ENCODE data around the gene CD55.

DNA sequence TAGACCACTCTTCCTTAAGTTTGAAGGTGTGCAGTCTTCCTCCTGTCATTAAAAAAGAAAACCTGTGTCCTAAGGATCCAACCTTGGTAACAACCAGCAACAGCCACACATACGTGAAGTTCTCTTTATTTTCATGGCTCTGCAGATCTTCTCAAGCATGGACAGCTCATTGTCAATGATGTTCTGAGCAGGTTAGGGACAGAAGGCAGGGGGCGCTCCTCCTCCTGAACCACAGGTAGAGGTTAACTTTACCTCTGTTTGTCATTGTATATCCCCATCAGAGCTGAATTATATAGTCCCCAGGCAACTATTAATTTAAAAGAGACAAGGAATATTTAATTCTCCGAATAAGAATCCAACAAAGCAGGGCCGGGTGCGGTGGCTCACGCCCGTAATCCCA, 80.1 kb downstream of the CD55 start:
- TF ChIP-seq, protein P1, sequence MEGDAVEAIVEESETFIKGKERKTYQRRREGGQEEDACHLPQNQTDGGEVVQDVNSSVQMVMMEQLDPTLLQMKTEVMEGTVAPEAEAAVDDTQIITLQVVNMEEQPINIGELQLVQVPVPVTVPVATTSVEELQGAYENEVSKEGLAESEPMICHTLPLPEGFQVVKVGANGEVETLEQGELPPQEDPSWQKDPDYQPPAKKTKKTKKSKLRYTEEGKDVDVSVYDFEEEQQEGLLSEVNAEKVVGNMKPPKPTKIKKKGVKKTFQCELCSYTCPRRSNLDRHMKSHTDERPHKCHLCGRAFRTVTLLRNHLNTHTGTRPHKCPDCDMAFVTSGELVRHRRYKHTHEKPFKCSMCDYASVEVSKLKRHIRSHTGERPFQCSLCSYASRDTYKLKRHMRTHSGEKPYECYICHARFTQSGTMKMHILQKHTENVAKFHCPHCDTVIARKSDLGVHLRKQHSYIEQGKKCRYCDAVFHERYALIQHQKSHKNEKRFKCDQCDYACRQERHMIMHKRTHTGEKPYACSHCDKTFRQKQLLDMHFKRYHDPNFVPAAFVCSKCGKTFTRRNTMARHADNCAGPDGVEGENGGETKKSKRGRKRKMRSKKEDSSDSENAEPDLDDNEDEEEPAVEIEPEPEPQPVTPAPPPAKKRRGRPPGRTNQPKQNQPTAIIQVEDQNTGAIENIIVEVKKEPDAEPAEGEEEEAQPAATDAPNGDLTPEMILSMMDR (conservative IDR thresholded peaks at IDR 0.05; ENCODE audit: low read depth, low read length): peak; percentile 53
- no peak for TF ChIP-seq EZH2phosphoT487 (IDR thresholded peaks at IDR 0.05; ENCODE audit: borderline replicate concordance, low read length)

Measured in PC-3 (cell line).